NCI-H1092 treated with DMSO at 0.1 percent for 48 hours (cell line): ENCODE results near the gene RGCC.
"Not testable (repeated sequence)": the region's sequence is repeated elsewhere in the genome, so short reads cannot be mapped to it uniquely, and the experiment has no call there.

ENCODE experiments used
- DNase-seq: peaks from one replicate; lab custom pipeline; 2025; lab: John Stamatoyannopoulos, UW

Gene RGCC, protein sequence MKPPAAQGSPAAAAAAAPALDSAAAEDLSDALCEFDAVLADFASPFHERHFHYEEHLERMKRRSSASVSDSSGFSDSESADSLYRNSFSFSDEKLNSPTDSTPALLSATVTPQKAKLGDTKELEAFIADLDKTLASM

DNA sequence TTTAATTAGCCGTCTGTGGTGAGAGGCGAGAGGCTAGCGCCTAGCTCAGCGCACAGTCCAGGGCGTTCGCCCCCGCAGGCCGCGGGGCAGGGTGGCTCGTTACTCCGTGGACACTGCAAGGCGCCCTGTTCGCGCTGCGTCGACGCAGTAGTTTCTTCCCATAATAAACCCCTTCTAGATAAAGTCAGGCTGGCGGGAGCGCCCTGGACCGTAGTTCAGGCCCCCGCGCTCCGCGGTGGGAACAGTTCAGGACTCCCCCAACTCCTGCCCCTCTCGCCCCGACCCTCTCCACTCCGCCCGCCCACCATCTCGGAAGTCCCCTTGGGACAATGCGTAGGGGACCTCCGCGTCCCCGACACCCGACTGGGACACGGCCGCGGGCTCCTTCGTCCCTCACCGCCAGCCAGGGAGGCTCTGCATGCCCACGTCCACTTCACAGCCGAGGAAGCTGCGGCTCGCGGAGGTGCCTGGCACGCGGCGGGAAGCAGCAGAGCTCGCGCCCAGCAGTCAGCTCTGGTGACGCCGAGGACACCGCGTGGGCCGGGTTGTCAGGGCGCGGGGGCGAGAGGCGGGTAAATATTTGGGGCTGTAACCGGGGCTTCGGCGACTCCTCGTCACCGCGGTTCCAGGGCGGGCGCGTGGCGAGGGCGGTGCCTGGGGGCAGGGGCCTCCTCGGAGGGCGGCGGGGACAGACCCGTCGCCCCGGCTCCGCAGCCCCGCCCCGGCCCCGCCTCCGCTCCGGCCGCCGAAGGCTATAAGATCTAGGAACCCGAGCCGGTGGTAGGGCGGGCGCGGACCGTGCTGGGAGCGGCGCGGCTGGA lies at the start of gene RGCC:
TSS of gene RGCC (plus strand) at position 783 of the 821 bp plus-strand sequence. CDS start 158 bp downstream, outside the sequence.
- peak; percentile 39 for DNase-seq

DNA sequence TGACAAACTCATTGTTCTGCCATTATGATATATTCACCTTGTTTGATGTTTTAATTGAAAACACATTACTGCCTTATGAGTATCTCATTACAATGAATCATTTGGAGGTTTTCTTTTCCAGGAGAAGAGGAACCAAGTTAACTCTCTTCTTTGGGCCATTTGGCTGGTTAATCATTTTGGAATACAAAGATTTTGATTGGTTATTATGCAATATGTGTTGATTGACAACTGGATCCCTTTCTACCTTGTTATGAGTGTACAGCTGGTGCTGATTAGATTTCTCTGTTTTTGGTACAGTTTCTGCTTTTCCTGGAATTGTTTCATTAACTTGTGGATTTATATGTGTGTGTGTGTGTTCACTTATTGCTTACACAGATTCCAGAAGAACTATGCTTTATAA lies 49.2 kb upstream of the RGCC start:
- no peak for DNase-seq

DNA sequence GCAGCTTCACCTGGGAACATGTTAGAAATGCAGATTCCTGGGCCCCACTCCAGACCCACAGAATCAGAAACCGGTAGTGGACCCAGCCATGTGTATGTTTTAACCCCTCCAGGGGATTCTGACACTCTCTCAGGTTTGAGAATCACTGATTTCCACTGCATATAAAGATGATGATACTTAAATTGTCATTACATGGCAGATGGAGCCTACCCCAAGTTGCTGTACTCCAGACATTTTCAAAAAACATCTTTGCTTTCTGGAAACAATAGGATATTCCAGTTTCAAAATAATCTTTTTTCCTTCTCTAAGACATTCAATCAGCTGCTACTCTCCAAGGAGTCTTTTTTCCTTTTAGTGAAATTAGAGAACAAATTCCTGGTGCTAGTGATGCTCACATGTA lies 48.6 kb upstream of the RGCC start:
- no peak for DNase-seq

DNA sequence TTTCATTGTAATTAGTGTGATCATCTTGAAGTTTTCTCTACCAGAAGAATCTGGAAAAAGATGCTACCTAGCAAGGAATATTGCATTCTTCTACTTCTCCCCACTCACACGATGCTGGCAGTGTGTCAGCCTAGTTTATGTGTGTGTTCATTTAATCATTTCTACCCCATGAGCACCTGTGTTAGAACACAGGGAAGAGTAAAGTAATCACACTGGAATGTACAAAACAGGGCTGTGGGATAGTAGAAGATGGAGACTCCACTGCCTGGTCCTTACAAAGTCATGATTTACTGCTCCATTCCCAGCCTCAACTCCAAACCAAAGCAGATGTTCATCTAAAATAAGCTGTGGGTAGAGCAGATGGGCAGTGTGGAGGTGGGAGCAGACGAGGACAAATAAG lies 47.7 kb upstream of the RGCC start:
- no peak for DNase-seq

DNA sequence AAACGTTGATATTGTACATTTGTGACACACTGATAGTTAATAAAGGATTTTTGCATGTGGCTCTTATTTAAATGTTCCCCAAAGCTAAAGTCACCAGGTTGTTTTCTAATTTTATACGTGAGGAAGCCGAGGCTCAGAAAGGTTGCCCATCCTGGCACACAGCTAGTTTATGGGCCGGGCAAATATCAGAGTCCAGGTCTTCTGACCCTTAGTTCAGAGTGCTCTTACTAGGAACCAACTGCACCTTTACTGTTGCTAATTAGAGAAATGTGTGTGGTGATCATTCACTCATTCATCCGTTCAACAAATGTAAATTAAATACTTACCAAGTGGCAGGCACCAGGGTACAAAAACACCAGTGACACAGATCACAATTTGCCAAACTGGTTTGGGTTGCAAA lies 46.3 kb upstream of the RGCC start:
- DNase-seq, result no peak

DNA sequence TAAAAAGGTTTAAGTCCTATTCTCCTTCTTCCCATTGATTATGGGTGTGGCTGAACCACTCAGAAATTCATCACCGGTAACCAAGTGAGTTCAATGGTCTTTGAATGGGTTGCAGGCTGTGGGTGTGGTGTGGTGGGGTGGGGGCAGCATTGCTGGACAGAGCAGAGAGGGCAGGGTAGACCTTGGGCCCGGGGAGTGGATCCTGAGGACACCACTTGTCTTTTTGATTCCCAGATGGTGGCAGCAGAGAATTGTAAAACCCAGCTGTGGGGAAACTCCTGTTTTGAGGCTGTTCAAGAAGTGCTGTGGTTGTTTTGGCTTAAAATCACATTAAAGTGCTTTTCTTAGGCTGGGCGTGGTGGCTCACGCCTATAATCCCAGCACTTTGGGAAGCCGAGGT lies 45.8 kb upstream of the RGCC start:
- no peak for DNase-seq

DNA sequence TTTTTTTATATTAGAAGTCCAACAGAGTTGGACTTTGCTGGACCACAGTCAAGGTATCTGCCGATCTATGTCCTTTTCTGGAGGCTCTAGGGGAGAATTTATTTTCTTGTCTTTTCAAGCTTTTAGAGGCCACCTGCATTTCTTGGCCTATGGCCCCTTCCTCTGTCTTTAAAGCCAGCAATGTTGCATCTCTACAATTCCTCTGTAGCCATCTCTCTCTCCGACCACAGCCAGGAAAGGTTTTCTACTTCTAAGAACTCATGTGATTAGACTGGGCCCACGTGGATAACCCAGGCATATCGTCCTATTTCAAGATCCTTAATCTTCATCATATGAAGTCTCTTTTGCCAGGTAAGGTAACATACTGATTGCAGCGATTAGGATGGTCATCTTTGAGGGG lies 43.5 kb upstream of the RGCC start:
- DNase-seq, result no peak

DNA sequence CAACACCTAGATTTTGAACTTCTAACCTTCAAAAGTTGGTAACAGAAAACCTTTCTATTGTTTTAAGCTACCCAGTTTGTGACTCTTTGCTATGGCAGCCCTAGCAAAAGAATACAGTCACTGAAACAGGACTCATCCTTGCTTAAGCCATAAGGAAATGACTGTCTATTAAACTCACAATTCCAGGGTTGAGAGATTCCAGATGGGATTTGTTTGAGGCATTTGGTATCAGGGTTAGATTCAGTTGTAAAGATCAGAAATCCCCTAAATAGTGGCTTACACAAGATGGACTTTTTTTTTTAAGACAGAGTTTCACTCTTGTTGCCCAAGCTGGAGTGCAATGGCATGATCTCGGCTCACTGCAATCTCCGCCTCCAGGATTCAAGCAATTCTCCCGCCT lies 41.1 kb upstream of the RGCC start:
- DNase-seq, result no peak

DNA sequence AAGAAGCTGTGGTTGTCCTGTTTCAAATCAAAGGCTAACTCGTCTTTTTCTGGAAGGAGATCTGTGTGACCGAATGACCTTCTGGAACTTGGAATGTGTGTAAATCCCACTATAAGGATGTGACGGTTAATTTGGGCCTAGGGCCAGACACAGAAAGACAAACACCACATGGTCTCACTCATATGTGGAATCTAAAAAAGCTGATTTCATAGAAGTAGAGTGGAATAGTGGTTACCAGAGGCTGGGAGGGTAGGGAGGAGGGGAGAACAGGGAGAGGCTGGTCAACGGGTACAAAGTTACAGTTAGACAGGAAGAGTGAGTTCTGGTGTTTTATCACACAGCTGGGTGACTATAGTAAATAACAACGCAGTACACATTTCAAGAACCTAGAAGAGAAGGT lies 39.3 kb upstream of the RGCC start:
- DNase-seq, result no peak

DNA sequence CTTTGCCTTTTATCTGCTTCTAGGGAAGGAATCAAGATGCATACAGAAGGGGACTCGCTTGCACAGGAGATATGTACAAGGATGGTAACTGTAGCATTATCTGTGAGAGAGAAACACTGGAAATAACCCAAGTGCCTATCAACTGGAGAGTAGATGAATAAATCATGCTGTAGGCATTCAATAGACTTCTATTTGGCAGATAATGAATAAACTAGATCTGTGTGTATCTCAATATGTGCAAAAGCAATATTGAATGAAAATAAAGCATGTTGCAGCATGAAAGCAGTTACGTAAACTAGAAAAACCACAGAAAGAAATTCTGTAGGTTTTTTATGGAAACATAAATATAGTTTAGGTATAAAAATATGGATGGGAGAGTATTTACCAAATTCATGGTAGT lies 38.6 kb upstream of the RGCC start:
- no peak for DNase-seq

DNA sequence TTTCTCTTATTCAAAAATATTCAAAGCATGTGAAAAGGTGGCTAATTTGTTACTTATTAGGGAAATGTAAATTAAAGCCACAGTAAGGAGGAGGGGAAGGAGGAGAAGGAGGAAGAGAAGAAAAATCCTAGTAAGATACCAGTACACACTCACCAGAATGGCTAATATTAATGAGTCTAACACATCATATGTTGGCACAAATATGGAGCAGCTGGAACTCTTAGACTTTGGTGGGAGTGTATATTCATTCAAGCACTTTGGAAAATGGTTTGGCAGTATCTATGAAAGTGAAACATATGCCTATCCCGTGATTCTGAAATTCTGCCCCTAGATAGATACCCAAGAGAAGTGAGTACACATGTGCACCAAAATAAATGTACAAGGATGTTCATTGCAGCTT lies 38.1 kb upstream of the RGCC start:
- no peak for DNase-seq

DNA sequence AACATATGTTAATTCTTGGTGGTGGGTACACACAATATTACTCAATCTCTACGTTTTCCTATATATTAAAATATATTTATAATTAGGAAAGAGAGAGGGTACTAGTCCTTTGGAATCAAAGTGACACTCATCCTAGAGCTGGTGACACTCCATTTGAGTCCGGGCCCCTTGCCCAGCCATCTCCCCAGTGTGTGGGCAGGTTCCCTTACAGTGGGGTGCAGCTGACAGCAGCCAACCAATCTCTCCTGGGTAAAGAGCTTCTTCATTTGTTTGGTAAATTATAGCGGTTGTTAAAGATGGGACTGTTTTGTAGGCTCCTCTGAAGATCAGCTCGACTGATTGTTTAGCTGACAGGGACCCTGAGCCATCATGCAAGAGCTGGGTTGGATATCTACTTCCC lies 37.2 kb upstream of the RGCC start:
- no peak for DNase-seq

DNA sequence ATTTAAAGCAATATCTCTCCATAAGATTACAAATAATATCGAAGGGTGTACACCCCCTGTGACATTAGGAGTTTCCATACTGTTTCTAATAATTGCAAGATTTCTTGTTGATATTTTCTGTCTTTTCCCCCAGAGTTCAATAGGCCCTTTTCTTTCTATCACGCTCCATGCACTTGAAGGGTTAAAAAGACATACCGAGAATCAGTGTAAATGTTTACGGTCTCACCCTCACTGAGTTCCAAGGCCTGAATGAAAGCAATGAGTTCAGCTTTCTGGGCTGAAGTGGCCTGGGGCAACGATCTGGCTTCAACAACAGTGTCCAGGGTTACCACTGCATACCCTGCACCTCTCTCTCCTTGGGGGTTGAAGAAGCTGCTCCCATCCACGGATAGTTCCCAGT lies 36.0 kb upstream of the RGCC start:
- not testable (repeated sequence) for DNase-seq

DNA sequence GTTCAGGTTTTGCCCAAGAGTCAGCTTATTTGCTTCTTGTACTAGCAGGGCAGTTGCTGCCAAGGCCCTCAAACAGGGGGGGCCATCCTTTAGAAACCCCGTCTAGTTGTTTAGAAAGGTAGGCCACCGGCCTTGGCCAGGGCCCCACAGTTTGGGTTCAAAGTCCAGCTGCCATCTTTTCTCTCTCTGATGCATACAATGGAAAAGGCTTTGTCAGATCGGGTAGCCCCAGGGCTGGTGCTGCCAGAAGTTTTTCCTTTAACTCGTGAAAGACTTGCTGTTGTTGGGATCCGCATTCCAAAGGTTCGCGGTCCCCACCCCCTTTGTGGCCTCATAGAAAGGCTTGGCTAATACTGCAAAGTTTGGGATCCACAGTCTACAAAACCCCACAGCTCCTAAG lies 35.4 kb upstream of the RGCC start:
- not testable (repeated sequence) for DNase-seq

DNA sequence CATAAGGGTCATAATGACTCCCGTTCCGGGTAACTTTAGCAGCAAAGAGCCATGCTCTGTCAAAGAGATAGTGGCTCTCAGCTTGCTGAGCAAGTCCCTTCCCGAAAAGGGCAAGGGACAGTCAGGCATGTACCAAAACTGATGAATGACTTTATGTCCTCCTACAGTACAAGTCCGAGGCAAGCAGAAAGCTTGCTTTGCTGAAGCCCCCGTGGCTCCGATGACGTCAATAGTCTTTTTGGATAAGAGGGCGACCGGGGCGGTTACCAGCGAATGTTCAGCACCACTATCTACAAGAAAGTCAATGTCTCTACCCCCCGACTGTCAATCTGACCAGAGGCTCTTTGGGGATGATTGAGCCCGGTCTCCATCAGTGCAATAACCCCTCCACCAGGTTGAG lies 34.1 kb upstream of the RGCC start:
- not testable (repeated sequence) for DNase-seq

DNA sequence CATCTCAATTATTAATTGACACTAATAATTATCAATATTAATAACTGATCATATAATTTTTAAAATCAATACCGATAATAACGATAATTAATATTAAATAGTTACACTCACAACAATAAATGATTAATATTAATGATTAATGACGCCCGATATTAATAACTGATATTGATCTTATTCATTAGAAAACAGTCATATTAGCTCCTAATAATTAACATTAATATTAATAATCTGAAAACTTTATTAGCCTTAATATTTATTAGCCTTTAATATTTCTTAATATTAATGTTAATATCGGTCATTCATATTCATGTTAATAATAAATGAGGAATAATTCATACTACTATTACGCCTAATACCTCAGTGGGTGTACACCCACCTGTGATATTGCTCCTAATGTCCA lies 32.7 kb upstream of the RGCC start:
- not testable (repeated sequence) for DNase-seq

DNA sequence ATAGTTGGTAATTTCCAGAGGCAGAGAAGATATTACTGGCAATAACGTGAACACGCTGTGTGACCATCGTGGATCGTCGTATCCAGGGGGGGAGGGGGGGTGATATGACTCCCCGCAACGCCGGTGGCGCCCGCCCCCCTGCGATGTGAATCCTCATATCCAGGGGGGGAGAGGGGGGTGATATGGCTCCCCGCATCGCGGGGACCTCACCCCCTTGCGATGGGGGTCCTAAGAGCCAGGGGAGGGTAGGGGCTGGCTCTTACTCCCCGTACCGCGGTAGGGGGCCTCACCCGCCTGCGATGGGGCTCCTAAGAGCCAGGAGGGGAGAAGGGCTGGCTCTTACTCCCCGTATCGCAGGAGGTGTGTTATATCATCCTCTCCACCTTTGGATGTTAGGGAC lies 31.3 kb upstream of the RGCC start:
- DNase-seq, result no peak

DNA sequence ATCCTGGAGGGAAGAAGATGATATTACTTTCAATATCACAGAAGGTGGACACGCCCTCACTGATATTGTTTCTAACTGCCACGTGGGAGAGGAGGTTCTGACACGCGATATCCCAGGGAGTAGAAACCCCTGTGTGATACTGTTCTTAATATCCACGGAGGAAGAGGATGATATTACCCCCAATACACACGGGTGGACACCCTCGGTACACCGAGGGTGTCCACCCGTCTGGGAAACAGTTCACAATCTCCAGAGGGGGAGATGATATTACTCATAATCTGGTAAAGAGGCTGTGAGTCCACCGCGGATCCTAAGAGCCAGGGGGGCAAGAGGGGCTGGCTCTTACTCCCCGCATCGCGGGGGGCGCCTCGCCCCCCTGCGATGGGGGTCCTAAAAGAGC lies 29.7 kb upstream of the RGCC start:
- DNase-seq, result no peak

DNA sequence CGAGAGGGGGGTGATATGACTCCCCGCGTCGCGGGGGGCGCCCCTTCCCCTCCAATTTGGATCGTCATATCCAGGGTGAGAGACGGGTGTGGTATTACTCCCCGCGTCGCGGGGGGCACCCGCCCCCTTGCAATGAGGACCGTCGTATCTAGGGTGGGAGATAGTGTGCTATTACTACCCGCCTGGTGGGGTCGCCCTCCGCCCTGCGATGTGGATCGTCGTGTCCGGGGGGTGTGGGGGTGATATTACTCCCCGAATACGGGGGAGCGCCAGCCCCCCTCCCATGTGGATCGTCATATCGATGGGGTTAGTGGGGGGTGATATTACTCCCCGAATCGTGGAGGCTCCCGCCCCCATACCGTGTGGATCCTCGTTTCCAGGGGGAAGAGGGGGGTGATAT lies 29.2 kb upstream of the RGCC start:
- DNase-seq, result no peak

DNA sequence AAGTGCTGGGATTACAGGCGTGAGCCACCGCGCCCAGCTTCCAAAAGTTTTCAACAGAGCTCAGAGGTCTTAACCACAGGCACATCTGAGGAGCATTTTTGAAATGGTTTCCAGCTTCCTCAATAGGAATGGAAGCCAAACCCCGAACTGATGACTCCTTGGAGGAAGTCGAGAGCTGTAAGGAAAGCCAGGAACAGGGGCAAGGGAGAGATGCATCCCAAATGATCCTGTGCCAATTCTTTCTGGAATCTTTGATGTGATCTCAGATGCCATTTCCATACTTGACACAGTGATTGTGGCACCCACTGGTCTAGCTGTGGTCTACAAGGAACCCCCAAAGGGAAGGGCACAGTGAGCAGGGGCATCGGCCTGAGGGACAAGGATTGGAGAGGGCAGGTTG lies 23.3 kb upstream of the RGCC start:
- DNase-seq, result not testable (repeated sequence)

DNA sequence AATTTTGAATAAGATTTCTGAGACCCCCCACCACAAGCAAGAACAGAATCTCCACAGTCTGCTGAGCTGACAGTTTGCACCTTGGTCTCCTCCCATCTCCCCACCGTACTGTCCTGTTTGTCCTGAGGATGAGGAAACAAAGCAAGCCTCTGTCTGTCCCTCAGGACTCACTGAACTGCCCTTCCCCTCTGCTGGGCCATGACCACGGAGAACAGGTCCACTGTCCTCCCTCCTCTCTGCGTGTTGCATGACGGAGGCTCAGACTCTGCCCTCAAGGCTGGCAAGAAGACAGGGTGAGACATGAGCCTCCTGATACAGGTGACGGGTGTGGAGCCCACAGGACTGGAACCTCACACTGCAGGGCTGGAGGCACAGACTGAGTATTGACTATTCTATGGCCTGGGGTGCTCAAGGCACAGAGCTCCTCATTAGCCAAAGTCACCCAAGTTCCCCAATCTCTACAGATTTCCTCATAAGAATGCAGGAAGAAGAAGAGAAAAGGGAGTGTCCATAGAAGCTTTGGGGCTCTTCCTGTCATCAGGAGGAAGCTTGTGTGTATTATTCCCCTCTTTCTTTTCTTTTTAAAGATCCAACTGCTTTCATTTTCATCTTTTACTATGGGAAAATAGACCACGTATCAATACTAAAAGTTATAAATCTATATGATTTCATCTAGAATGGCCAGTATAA lies 22.4 kb upstream of the RGCC start:
- DNase-seq, result no peak

DNA sequence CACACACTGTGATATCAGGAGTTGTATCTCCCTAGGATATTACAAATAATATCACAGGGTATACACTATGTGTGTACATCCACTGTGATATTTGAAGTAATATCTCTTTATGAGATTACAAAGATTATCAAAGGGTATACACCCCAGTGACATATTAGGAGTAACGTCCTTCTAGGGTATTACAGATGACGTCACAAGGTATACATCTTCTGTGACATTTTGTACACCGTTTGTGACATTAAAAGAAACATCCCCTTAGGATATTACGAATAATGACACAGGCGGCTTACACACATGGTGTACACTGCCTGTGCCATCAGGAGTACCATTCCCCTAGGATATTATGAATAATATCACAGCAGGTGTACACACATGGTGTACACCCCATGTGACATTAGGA lies 13.4 kb upstream of the RGCC start:
- DNase-seq, result no peak

DNA sequence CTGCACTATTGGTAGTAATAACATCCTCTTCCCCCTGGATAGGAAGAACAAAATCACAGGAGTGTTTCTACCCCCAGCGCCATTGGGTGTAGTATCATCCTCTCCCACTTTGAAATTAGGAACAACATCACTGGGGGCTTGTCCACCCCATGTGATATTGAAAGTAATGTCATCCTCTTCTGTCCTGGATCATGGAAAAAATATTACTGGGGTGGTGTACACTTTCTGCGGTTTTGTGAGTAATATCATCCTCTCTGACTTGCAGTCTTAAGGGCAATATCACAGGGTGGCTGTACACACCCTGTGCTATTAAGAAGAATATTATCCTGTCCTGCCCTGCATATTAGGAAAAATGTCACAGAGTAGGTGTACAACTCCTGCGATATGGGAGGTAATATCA lies 4.9 kb upstream of the RGCC start:
- DNase-seq, result no peak
